ENCODE measurements around the gene RPS21.
A peak's percentile ranks its signal among the peaks of the same experiment; 100 is the strongest.

RPS21 gene

DNA sequence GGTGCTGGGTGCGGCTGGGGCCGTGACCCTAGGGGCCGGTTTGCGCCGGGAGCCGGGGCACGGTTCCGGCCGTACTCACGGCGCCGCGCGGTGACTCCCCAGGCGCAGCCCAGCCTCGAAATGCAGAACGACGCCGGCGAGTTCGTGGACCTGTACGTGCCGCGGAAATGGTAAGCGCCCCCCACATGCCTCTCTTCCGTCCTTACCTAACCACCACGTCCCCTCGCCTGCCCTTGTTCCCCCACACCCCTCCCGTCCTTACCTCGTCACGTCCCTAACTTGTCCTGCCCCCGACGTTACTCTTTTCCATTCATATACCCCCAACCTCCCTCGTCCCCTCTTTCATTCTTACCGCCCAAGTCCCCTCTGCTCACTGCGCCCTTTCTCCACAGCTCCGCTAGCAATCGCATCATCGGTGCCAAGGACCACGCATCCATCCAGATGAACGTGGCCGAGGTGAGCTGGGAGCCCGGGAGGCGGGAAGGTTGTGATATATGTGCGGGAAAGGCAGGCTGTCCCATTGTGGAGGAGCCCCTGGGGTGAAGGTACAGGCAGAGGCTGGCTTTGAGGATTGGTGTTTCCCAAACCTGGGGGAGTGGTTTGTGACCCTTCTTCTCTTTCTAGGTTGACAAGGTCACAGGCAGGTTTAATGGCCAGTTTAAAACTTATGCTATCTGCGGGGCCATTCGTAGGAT lies 463 bp downstream of the RPS21 start:
- no peak for DNase-seq (ENCODE audit: low read depth, low spot score)
- Histone ChIP-seq H3K36me3 (ENCODE audit: insufficient read depth, insufficient read length, low read length) (peaks cover 70% of the 10 kb centered on the region), H3K4me1 (ENCODE audit: insufficient read depth, insufficient read length) (peaks cover 2% of the 10 kb centered on the region), H3K9me3 (ENCODE audit: insufficient read depth, low read length) (no peaks in the 10 kb centered on the region), H3K4me3 (ENCODE audit: insufficient read length, low read depth) (peak overlapping the region; percentile 99), H3K27me3 (ENCODE audit: insufficient read depth, insufficient read length) (no peaks in the 10 kb centered on the region), H3K9ac (ENCODE audit: insufficient read length, low read depth) (peak overlapping the region; percentile 100)
- TF ChIP-seq ZNF274 (IDR thresholded peaks at IDR 0.05; ENCODE audit: low read depth, low read length): no peak
- TF ChIP-seq YY1 (IDR thresholded peaks at IDR 0.05; ENCODE audit: insufficient read depth, insufficient read length): no peak
- no peak for TF ChIP-seq SUZ12 (IDR thresholded peaks at IDR 0.05; ENCODE audit: extremely low read depth, insufficient read depth, insufficient read length)

DNA sequence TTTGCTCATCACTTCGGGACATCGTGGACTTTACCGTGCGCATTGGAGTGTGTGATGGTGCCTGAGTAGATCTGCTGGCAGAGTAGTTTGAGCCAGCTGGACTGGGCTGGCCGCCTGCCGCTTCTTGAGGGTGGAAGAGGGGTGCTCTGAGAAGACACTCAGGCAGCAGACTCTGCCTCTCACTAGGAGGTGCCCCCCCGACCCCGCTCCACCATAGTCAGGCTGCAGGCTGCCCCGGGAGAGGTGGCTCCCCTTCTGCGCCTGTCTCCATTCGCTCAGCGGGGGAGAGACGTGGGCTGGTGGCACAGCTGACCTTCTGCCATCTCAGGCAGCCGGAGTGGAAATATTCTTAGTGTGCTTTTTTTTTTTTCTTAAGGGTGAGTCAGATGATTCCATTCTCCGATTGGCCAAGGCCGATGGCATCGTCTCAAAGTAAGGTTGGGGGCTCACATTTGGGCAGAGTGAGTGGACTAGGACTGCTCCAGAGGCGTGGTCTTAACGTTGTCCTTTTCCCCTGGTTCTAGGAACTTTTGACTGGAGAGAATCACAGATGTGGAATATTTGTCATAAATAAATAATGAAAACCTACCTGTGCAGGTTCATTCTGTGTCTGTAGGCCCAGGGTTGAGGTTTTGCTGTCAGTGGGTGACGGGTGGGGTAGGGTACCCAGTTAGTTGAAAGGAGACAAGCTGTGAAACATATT lies 1.2 kb downstream of the RPS21 start:
- H3K4me1 ChIP-seq (ENCODE audit: insufficient read depth, insufficient read length): peaks cover 2% of the 10 kb centered on the region
- H3K9me3 ChIP-seq (ENCODE audit: insufficient read depth, low read length): no peaks in the 10 kb centered on the region
- DNase-seq (ENCODE audit: low read depth, low spot score): no peak
- peaks cover 70% of the 10 kb centered on the region for H3K36me3 ChIP-seq (ENCODE audit: insufficient read depth, insufficient read length, low read length)
- no peak for TF ChIP-seq SUZ12 (IDR thresholded peaks at IDR 0.05; ENCODE audit: extremely low read depth, insufficient read depth, insufficient read length)
- TF ChIP-seq ZNF274 (IDR thresholded peaks at IDR 0.05; ENCODE audit: low read depth, low read length): no peak
- TF ChIP-seq YY1 (IDR thresholded peaks at IDR 0.05; ENCODE audit: insufficient read depth, insufficient read length): no peak
- no peaks in the 10 kb centered on the region for H3K27me3 ChIP-seq (ENCODE audit: insufficient read depth, insufficient read length)
- H3K4me3 ChIP-seq (ENCODE audit: insufficient read length, low read depth): peak overlapping the region; percentile 99
- peak overlapping the region; percentile 100 for H3K9ac ChIP-seq (ENCODE audit: insufficient read length, low read depth)

DNA sequence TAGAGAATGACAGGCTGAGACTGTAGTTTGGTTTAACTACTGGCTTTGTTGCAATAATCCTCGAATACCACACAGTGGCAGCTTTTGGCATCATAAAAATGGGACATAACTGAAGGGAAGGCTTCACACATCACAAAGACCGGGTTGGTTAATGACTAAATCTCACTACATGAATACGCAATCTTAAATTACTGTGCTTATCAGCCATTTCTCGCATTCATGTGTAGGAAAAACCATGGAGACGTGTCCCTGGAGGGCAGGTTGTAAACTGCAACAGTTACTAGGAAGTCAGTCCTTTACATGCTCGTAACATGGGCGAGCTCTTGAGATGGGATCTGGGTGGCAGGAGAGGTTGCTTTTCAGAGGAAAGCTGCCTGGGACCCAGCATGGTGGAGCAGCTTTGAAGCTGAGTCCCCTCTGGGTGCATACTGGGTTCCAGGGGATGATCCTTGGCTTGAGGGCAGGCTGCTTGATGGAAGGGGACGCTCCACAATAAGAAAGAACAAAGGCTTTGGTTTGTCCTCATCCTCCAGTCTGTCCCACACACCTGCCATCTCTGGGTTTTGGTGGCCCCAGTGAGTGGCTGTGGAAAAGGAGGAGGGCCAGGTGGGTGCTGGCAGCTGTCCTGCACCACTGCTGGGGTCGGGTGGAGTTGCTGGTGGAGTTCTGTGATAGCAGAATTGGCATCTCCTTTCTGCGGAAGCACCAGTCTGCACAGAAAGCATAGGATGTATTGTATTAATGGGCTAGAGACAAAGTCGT lies 2.1 kb downstream of the RPS21 start:
- Histone ChIP-seq H3K4me3 (ENCODE audit: insufficient read length, low read depth) (no peak overlapping the region), H3K27me3 (ENCODE audit: insufficient read depth, insufficient read length) (no peaks in the 10 kb centered on the region), H3K9me3 (ENCODE audit: insufficient read depth, low read length) (no peaks in the 10 kb centered on the region), H3K36me3 (ENCODE audit: insufficient read depth, insufficient read length, low read length) (peaks cover 74% of the 10 kb centered on the region), H3K4me1 (ENCODE audit: insufficient read depth, insufficient read length) (no peaks in the 10 kb centered on the region), H3K9ac (ENCODE audit: insufficient read length, low read depth) (peak overlapping the region; percentile 1)
- TF ChIP-seq YY1 (IDR thresholded peaks at IDR 0.05; ENCODE audit: insufficient read depth, insufficient read length) (no peak), ZNF274 (IDR thresholded peaks at IDR 0.05; ENCODE audit: low read depth, low read length) (no peak), SUZ12 (IDR thresholded peaks at IDR 0.05; ENCODE audit: extremely low read depth, insufficient read depth, insufficient read length) (no peak)
- DNase-seq (ENCODE audit: low read depth, low spot score): no peak

DNA sequence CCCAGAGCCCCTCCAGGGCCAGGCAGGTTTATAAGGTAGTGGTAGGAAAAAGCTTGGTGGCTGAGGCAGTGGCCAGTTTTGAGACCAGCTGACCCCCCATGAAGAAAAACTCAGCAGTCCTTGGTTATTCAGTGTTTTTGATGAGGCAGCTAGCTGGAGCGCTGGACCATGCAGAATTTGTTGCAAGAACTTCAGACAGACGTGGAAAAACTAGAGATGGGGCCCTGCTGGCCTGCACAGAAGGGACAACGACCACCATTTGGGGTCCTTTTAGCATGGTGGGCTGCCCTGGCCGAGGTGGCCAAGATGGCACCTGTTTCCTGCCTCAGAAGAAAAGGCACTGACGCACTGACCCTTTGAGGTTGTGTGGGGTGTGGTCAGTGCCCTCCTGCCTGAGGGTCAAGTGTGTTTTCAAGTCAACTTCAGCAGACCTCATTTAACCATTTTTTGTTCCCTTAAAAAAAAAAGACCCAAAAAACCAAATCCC lies 2.7 kb downstream of the RPS21 start:
- Histone ChIP-seq H3K9me3 (ENCODE audit: insufficient read depth, low read length) (no peaks in the 10 kb centered on the region), H3K9ac (ENCODE audit: insufficient read length, low read depth) (no peak overlapping the region), H3K4me1 (ENCODE audit: insufficient read depth, insufficient read length) (no peaks in the 10 kb centered on the region), H3K4me3 (ENCODE audit: insufficient read length, low read depth) (no peak overlapping the region), H3K36me3 (ENCODE audit: insufficient read depth, insufficient read length, low read length) (peaks cover 74% of the 10 kb centered on the region), H3K27me3 (ENCODE audit: insufficient read depth, insufficient read length) (no peaks in the 10 kb centered on the region)
- no peak for TF ChIP-seq ZNF274 (IDR thresholded peaks at IDR 0.05; ENCODE audit: low read depth, low read length)
- no peak for TF ChIP-seq SUZ12 (IDR thresholded peaks at IDR 0.05; ENCODE audit: extremely low read depth, insufficient read depth, insufficient read length)
- TF ChIP-seq YY1 (IDR thresholded peaks at IDR 0.05; ENCODE audit: insufficient read depth, insufficient read length): no peak
- no peak for DNase-seq (ENCODE audit: low read depth, low spot score)

DNA sequence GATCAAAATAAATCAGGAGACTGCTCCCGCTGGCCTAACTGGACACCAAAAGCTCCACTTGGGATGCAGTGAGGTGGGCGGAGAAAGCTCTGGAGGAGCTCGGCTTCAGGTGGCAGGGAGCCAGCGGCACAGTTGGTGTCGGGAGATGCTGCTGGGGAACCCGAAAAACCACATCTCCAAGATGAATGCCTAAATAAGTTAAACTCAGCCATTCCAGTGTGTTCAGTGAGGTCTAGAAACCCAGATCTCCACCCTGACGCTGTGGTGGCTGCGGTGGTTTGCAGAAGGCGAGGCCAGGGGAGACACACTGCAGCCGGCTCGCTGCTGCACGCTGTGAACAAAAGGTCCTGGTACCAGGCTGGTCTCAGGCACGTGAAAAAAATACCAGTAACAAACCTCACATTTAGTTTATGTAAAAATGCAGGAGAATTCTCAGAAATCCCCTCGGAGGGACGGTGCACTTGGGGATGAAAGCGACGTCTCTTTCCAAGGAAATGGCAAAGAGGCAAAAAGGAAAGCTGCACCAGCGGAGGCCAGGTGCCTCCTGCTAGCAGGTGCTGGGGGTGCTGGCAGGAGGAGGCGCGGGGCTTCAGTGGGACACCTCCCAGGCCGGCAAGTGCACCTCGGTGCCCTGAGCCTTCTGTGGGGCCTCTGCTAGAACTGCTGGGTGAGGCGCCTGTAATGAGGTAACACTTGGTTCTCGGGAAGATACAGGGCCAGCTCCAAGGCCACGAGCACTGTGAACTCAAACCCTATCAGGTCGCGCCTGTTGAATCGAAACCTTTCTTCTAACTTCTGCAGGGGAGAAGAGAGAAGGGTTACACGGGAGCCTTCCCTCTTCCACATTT lies 3.6 kb downstream of the RPS21 start:
- peaks cover 81% of the 10 kb centered on the region for H3K36me3 ChIP-seq (ENCODE audit: insufficient read depth, insufficient read length, low read length)
- no peak for TF ChIP-seq ZNF274 (IDR thresholded peaks at IDR 0.05; ENCODE audit: low read depth, low read length)
- no peak for TF ChIP-seq SUZ12 (IDR thresholded peaks at IDR 0.05; ENCODE audit: extremely low read depth, insufficient read depth, insufficient read length)
- no peak for TF ChIP-seq YY1 (IDR thresholded peaks at IDR 0.05; ENCODE audit: insufficient read depth, insufficient read length)
- no peak for DNase-seq (ENCODE audit: low read depth, low spot score)

DNA sequence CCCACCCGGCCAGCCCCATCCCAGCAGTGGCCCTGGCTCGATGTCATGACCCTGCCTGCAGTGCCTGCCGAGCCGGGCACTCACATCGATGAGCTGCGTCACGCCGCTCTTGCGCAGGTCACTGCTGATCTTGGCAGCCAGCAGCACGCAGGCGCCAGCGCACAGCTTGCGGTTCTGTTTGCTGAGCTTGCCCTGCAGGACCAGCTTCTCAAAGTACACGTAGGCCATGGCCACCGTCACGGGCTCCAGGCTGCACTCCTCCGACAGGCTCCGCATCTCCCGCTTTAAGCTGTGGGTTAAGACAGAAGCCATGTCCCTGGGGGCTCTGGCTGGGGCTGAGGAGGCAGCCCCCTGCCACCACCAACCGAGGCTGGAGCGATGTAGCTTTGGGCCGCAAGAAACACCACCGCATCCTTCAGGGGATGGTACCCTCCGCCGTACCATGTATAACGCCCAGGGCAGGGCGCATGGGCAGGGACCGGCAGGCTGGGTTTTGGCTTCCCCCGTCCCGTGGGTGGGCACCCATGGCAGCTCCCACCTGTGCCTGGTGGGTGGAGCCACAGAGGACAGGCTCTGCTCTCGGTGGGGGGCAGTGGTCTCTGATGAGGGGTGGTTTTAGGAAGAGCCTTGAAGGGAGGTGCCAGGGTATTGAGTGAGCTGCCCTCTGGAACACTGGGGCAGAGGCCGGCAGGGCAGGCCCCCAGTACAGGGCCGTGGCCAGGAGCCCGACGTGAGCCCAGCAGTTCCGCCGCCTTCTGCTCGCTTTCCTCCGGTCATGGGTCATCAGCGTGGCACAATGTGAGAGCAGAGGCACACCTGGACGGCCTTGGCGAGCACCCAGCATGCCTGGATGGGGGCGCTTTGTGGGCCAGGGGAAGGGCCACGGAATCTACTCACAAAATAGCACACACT lies 4.5 kb downstream of the RPS21 start:
- Histone ChIP-seq H3K9ac (ENCODE audit: insufficient read length, low read depth) (peak overlapping the region; percentile 16), H3K4me1 (ENCODE audit: insufficient read depth, insufficient read length) (no peaks in the 10 kb centered on the region), H3K9me3 (ENCODE audit: insufficient read depth, low read length) (no peaks in the 10 kb centered on the region), H3K4me3 (ENCODE audit: insufficient read length, low read depth) (no peak overlapping the region), H3K27me3 (ENCODE audit: insufficient read depth, insufficient read length) (no peaks in the 10 kb centered on the region), H3K36me3 (ENCODE audit: insufficient read depth, insufficient read length, low read length) (peaks cover 85% of the 10 kb centered on the region)
- DNase-seq (ENCODE audit: low read depth, low spot score): no peak
- TF ChIP-seq ZNF274 (IDR thresholded peaks at IDR 0.05; ENCODE audit: low read depth, low read length) (no peak), SUZ12 (IDR thresholded peaks at IDR 0.05; ENCODE audit: extremely low read depth, insufficient read depth, insufficient read length) (no peak), YY1 (IDR thresholded peaks at IDR 0.05; ENCODE audit: insufficient read depth, insufficient read length) (no peak)

More for the DNA sequence above, 3.6 kb downstream of the RPS21 start:
- Histone ChIP-seq H3K9ac (ENCODE audit: insufficient read length, low read depth) (peak overlapping the region; percentile 16), H3K4me1 (ENCODE audit: insufficient read depth, insufficient read length) (no peaks in the 10 kb centered on the region), H3K4me3 (ENCODE audit: insufficient read length, low read depth) (no peak overlapping the region), H3K9me3 (ENCODE audit: insufficient read depth, low read length) (no peaks in the 10 kb centered on the region), H3K27me3 (ENCODE audit: insufficient read depth, insufficient read length) (no peaks in the 10 kb centered on the region)

All from NT2/D1 (cell line).